NCI-H1930 (cell line): ENCODE measurements around the gene KRT75.

Experiments used
- DNase-seq, 2 experiments: peaks; one replicate each; lab custom pipeline; 2025; lab: John Stamatoyannopoulos, UW

KRT75 gene

GRCh38 chr12:52391618-52392002 is 42.6 kb downstream of the KRT75 start:
- DNase-seq: no peak

- DNase-seq: no peak
Observed at GRCh38 chr12:52390739-52391617, 43.2 kb downstream of the KRT75 start.

GRCh38 chr12:52389313-52390207 is 44.6 kb downstream of the KRT75 start:
- DNase-seq: no peak

GRCh38 chr12:52387859-52388258 is 46.3 kb downstream of the KRT75 start:
- DNase-seq: no peak

GRCh38 chr12:52385226-52385702 is 48.9 kb downstream of the KRT75 start, which contains the start of gene KRT84:
KRT84 (minus strand) TSS chr12:52385652; CDS start chr12:52385585, 67 bp downstream.
- no peak for DNase-seq

- no peak for DNase-seq
Observed at GRCh38 chr12:52383331-52383730, 50.8 kb downstream of the KRT75 start.

- DNase-seq: no peak
Observed at GRCh38 chr12:52382854-52383253, 51.3 kb downstream of the KRT75 start.

- no peak for DNase-seq
Observed at GRCh38 chr12:52381206-52381605, 53.0 kb downstream of the KRT75 start.

GRCh38 chr12:52380271-52380694 is 53.9 kb downstream of the KRT75 start:
- DNase-seq: peak in 1 of 2 experiments; percentile 14

- DNase-seq: no peak
Observed at GRCh38 chr12:52379536-52379935, 54.6 kb downstream of the KRT75 start.

- no peak for DNase-seq
Observed at GRCh38 chr12:52378091-52378490, 56.1 kb downstream of the KRT75 start.

GRCh38 chr12:52377266-52377665 is 56.9 kb downstream of the KRT75 start:
- no peak for DNase-seq
